ENCODE data around the gene LEFTY1. TPM values are rescaled to one million over a fixed set of nuclear protein-coding genes. Genes with fewer than 3 reads are reported as not detected.
A peak's percentile ranks its signal among the peaks of the same experiment; 100 is the strongest.

LEFTY1 gene
- total RNA-seq, 1 donor from 2014 or later, result not detected

DNA sequence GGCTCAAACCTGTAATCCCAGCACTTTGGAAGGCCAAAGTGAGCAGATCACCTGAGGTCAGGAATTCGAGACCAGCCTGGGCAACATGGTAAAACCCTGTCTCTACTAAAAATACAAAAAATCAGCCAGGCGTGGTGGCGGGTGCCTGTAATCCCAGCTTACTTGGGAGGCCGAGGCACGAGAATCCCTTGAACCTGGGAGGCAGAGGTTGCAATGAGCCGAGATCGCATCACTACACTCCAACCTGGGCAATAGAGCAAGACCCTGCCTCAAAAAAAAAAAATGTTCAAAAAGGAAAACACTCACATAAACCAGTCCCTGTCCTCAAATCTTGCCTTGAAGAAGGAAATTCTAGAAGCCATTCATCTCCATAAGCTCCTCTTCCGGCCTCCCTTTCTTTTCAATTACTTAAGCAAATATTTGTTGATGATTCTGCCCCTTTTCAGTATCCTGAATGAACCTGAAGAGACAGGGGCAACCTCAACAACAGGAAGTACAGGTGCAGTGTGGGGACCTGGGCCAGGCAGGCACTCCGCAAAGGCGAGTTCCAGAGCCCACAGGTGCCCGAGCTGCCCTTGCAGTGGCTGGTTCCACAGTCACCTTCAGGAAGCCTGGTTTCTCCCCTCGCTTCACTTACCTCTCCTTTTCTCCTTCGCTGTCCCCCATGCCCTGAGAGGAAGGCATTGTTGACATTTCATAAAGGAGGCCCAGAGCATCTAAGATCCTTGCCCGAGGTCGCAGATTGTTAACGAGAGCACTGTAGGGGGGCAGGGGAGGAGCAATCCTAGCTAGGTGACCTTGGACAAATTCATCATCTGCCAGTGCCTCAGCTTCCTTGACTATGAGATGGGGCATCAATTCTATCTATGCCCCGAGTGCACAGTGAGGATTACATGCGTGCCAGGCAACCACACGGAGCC lies 8.9 kb upstream of the LEFTY1 start:
- Mint-ChIP-seq H3K27ac (peak overlapping the region; percentile 95), H3K9me3 (no peaks in the 10 kb centered on the region), H3K27me3 (no peaks in the 10 kb centered on the region), H3K36me3 (ENCODE audit: low read depth) (no peaks in the 10 kb centered on the region), H3K4me3 (peak overlapping the region; percentile 48), H3K4me1 (peaks cover 37% of the 10 kb centered on the region)
- CTCF ChIA-PET, result interaction anchor here (1.0 to 2.2 kb wide), 6 partner anchors 13 to 423 kb away, joined by 3 to 10 read pairs (median 4); partner anchors contain the start of genes SRP9 and TMEM63A
- DNase-seq (no peak), ATAC-seq (ENCODE audit: low read depth) (no peak)
- TF ChIP-seq, protein P1, sequence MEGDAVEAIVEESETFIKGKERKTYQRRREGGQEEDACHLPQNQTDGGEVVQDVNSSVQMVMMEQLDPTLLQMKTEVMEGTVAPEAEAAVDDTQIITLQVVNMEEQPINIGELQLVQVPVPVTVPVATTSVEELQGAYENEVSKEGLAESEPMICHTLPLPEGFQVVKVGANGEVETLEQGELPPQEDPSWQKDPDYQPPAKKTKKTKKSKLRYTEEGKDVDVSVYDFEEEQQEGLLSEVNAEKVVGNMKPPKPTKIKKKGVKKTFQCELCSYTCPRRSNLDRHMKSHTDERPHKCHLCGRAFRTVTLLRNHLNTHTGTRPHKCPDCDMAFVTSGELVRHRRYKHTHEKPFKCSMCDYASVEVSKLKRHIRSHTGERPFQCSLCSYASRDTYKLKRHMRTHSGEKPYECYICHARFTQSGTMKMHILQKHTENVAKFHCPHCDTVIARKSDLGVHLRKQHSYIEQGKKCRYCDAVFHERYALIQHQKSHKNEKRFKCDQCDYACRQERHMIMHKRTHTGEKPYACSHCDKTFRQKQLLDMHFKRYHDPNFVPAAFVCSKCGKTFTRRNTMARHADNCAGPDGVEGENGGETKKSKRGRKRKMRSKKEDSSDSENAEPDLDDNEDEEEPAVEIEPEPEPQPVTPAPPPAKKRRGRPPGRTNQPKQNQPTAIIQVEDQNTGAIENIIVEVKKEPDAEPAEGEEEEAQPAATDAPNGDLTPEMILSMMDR (IDR thresholded peaks at IDR 0.05), result no peak
- intact Hi-C loops (cut with micrococcal nuclease), result loop anchor here (1.0 kb wide), 4 partner anchors 16 to 423 kb away; partner anchors contain the start of genes SRP9 and TMEM63A
- POLR2A ChIA-PET, result interaction anchor here (0.7 to 7.5 kb wide), 10 partner anchors 9 to 430 kb away, joined by 3 to 93 read pairs (median 6); partner anchors contain the start of genes H3-3A, LEFTY1, PYCR2 and SDE2

DNA sequence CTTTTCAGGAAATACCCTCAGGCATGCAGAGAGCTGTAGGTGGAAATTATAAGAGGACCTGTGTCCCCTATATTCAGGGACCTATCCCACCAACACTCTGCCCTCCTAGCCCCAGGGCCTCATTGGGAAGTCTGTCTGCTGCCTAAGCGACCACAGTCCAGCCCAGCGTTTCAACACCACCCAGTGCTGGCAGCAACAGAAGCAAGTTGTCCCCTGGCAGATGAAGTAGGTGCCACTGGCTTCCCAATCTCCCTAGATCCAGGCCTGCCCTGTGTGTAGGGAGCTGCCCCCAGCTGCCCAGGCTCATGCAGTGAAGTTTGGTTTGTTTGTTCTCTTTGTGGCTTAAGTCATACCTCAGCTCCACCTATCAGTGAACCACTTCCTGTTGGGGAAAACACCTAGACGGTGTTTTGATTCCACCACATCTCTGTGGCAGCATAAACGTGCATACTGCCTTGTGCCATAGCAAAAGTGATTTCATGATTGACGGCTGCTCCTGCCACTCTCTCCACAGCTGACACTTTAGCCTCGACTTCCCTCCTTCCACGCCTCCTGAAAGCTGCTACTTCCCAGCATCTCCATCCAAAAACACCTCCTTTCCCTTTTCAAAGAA lies 8.1 kb upstream of the LEFTY1 start:
- TF ChIP-seq, protein P1 (IDR thresholded peaks at IDR 0.05), result no peak
- DNase-seq, result peak; percentile 34
- intact Hi-C loops (cut with micrococcal nuclease), result loop anchor here (1.0 kb wide), 4 partner anchors 15 to 422 kb away; partner anchors contain the start of genes SRP9 and TMEM63A
- Mint-ChIP-seq H3K4me3 (peak overlapping the region; percentile 48), H3K27ac (peak overlapping the region; percentile 95), H3K27me3 (no peaks in the 10 kb centered on the region), H3K9me3 (no peaks in the 10 kb centered on the region), H3K36me3 (ENCODE audit: low read depth) (no peaks in the 10 kb centered on the region), H3K4me1 (peaks cover 37% of the 10 kb centered on the region)
- ATAC-seq (ENCODE audit: low read depth), result peak; percentile 99
- POLR2A ChIA-PET, result interaction anchor here (0.6 to 7.5 kb wide), 11 partner anchors 8 to 430 kb away, joined by 3 to 93 read pairs (median 6); partner anchors contain the start of genes H3-3A, LEFTY1, PYCR2 and SDE2
- CTCF ChIA-PET, result interaction anchor here (1.0 to 2.2 kb wide), 6 partner anchors 14 to 422 kb away, joined by 3 to 10 read pairs (median 4); partner anchors contain the start of genes SRP9 and TMEM63A

DNA sequence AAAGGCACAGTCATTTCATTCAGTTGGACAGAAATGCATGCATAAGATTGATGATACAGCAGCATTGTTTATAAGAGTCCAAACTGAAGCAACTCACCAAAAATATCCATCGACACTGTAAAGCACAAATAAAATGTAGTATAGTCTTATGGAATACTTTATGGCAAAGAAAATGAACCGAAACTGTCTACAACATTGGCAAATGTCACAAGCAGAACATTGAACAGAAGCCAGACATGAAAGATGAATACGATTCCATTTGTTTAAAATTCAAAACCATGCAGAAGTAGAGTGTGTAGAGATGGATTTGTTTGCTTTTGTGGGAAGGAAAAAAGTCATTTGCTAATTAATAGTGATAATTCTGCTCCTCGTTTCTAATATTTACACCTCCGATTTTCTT lies 7.5 kb upstream of the LEFTY1 start:
- Mint-ChIP-seq H3K4me1 (peaks cover 37% of the 10 kb centered on the region), H3K27ac (peak overlapping the region; percentile 95), H3K4me3 (peak overlapping the region; percentile 48), H3K9me3 (no peaks in the 10 kb centered on the region), H3K36me3 (ENCODE audit: low read depth) (no peaks in the 10 kb centered on the region), H3K27me3 (no peaks in the 10 kb centered on the region)
- POLR2A ChIA-PET, result interaction anchor here (0.6 to 7.5 kb wide), 9 partner anchors 12 to 429 kb away, joined by 3 to 93 read pairs (median 9); partner anchors contain the start of genes PYCR2, SDE2, SRP9 and TMEM63A
- intact Hi-C loops (cut with micrococcal nuclease), result no loop called here
- ATAC-seq (ENCODE audit: low read depth), result no peak
- TF ChIP-seq, protein P1 (IDR thresholded peaks at IDR 0.05), result no peak
- CTCF ChIA-PET, result interaction anchor here (1.0 to 2.2 kb wide), 5 partner anchors 14 to 422 kb away, joined by 3 to 10 read pairs (median 5); partner anchors contain the start of genes SRP9 and TMEM63A
- DNase-seq, result no peak

DNA sequence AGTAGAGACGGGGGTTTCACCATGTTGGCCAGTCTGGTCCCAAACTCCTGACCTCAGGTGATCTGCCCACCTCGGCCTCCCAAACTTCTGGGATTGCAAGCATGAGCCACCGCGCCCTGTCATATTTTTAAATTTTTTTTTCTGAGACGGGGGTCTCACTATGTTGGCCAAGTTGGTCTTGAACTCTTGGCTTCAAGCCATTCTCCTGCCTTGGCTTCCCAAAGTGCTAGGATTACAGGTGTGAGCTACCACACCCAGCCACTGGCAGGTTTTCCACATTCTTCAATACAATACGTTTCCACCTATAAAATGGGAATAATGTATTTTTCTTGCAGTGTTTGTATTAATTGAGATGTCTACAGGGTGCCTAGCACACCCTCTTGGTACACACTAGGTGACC lies 3.4 kb upstream of the LEFTY1 start:
- intact Hi-C loops (cut with micrococcal nuclease), result no loop called here
- H3K9me3 Mint-ChIP-seq, result no peaks in the 10 kb centered on the region
- CTCF ChIA-PET, result no interaction called here
- peaks cover 19% of the 10 kb centered on the region for H3K4me1 Mint-ChIP-seq
- no peaks in the 10 kb centered on the region for H3K36me3 Mint-ChIP-seq (ENCODE audit: low read depth)
- H3K4me3 Mint-ChIP-seq, result no peak overlapping the region
- no peak for ATAC-seq (ENCODE audit: low read depth)
- no peak overlapping the region for H3K27ac Mint-ChIP-seq
- TF ChIP-seq, protein P1 (IDR thresholded peaks at IDR 0.05), result no peak
- H3K27me3 Mint-ChIP-seq, result peaks cover 3% of the 10 kb centered on the region
- DNase-seq, result no peak
- POLR2A ChIA-PET, result interaction anchor here (0.6 to 7.5 kb wide), 4 partner anchors 10 to 1101 kb away, joined by 3 to 93 read pairs (median 4); partner anchors contain the start of gene TMEM63A

All from activated B cell treated with CpG ODN at 0.5 μM for 24 hours (primary cell).